ENCODE results near the gene PRSS2. TPM values are rescaled to one million over a fixed set of nuclear protein-coding genes. Genes with fewer than 3 reads are reported as not detected.

Gene PRSS2
- polyA plus RNA-seq, 1 of the 3 experiments (the other 2 are of a cell fraction), result not detected

DNA sequence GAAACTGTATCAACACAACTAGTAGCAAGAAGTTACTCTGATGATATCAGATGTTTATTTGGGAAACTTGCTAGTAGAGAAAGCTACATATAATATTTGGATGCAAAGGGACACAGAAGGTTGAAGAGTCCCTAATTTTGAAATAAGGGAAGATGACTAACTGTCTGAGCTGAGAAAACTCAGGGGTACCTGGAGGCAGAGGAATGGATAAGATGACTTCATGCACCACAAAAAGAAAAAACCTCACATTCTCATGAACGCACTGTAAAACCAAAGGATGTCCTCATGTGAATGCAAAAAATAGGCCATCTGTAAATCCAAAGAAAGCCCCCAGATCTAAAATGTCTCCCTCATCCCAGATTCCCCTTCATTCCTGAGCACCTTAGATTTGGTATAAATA, 29.3 kb downstream of the PRSS2 start (continued):
- TF ChIP-seq, protein P1, sequence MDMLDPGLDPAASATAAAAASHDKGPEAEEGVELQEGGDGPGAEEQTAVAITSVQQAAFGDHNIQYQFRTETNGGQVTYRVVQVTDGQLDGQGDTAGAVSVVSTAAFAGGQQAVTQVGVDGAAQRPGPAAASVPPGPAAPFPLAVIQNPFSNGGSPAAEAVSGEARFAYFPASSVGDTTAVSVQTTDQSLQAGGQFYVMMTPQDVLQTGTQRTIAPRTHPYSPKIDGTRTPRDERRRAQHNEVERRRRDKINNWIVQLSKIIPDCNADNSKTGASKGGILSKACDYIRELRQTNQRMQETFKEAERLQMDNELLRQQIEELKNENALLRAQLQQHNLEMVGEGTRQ (IDR thresholded peaks at IDR 0.05; ENCODE audit: borderline replicate concordance, low read depth, low read length), result no peak
- TF ChIP-seq NFIC (IDR thresholded peaks at IDR 0.05; ENCODE audit: borderline replicate concordance), result no peak

DNA sequence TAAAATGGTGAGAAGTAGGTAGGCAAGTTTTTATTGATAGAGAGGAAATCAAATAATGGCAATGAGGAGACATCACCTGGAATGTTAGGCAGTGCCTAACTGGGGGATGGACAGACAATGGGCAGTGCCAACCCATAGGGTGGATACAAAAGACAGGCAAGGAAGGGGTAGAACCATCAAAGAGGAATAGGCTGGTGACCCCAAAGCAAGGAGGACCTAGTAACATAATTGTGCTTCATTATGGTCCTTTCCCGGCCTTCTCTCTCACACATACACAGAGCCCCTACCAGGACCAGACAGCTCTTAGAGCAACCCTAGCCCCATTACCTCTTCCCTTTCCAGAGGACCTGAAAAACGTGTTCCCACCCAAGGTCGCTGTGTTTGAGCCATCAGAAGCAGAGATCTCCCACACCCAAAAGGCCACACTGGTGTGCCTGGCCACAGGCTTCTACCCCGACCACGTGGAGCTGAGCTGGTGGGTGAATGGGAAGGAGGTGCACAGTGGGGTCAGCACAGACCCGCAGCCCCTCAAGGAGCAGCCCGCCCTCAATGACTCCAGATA, 30.0 kb downstream of the PRSS2 start:
- DNase-seq, result no peak
- H3K27me3 ChIP-seq (ENCODE audit: insufficient read depth), result peaks cover 40% of the 10 kb centered on the region
- no peak overlapping the region for H2AFZ ChIP-seq (ENCODE audit: low read depth)
- no peaks in the 10 kb centered on the region for H3K9me3 ChIP-seq
- H3K4me2 ChIP-seq, result no peak overlapping the region
- POLR2A ChIA-PET, result no interaction called here
- CTCF ChIA-PET, result interaction anchor here (0.6 to 15.4 kb wide), 7 partner anchors 10 to 266 kb away, joined by 3 to 163 read pairs (median 5); no protein-coding TSS in a partner anchor
- H3F3A ChIP-seq (replicated peaks; ENCODE audit: insufficient read depth), result no peaks in the 10 kb centered on the region
- H3K4me3 ChIP-seq (ENCODE audit: low read depth in 2 of 2, low read length in 1 of 2), result no peak overlapping the region
- no peak overlapping the region for H3K27ac ChIP-seq (ENCODE audit: low read depth in 2 of 2, low read length in 1 of 2)
- 32% methylated on average over 5 of the region's 7 CpGs for WGBS (ENCODE audit: low lambda C conversion rate)
- TF ChIP-seq RXRA (IDR thresholded peaks at IDR 0.05; ENCODE audit: borderline replicate concordance, low read depth) (no peak), POLR2AphosphoS5 (IDR thresholded peaks at IDR 0.05; ENCODE audit: low read depth, low read length) (no peak), FOXJ3 (CRISPR knock-in tag; IDR thresholded peaks at IDR 0.05) (no peak), FOSL2 (IDR thresholded peaks at IDR 0.05; ENCODE audit: borderline replicate concordance, low read depth) (no peak), TCF12 (IDR thresholded peaks at IDR 0.05) (no peak), SIN3A (IDR thresholded peaks at IDR 0.05; ENCODE audit: borderline replicate concordance, low read depth, low read length) (no peak), SMC3 (IDR thresholded peaks at IDR 0.05; ENCODE audit: low read depth, low read length) (no peak), RCOR1 (IDR thresholded peaks at IDR 0.05; ENCODE audit: low read length) (no peak), GABPA (IDR thresholded peaks at IDR 0.05; ENCODE audit: low read depth) (no peak), MEF2A (IDR thresholded peaks at IDR 0.05; ENCODE audit: borderline replicate concordance, low read depth) (no peak), ELF1 (IDR thresholded peaks at IDR 0.05) (no peak), EZH2phosphoT487 (IDR thresholded peaks at IDR 0.05; ENCODE audit: borderline replicate concordance, low read depth) (no peak)
- TF ChIP-seq, protein P1 (IDR thresholded peaks at IDR 0.05; ENCODE audit: borderline replicate concordance, low read depth, low read length), result no peak
- TF ChIP-seq, protein P2, sequence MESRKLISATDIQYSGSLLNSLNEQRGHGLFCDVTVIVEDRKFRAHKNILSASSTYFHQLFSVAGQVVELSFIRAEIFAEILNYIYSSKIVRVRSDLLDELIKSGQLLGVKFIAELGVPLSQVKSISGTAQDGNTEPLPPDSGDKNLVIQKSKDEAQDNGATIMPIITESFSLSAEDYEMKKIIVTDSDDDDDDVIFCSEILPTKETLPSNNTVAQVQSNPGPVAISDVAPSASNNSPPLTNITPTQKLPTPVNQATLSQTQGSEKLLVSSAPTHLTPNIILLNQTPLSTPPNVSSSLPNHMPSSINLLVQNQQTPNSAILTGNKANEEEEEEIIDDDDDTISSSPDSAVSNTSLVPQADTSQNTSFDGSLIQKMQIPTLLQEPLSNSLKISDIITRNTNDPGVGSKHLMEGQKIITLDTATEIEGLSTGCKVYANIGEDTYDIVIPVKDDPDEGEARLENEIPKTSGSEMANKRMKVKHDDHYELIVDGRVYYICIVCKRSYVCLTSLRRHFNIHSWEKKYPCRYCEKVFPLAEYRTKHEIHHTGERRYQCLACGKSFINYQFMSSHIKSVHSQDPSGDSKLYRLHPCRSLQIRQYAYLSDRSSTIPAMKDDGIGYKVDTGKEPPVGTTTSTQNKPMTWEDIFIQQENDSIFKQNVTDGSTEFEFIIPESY (IDR thresholded peaks at IDR 0.05; ENCODE audit: borderline replicate concordance, low read depth), result no peak
- TF ChIP-seq, protein P3, sequence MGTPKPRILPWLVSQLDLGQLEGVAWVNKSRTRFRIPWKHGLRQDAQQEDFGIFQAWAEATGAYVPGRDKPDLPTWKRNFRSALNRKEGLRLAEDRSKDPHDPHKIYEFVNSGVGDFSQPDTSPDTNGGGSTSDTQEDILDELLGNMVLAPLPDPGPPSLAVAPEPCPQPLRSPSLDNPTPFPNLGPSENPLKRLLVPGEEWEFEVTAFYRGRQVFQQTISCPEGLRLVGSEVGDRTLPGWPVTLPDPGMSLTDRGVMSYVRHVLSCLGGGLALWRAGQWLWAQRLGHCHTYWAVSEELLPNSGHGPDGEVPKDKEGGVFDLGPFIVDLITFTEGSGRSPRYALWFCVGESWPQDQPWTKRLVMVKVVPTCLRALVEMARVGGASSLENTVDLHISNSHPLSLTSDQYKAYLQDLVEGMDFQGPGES (IDR thresholded peaks at IDR 0.05; ENCODE audit: low read depth, low read length), result no peak
- TF ChIP-seq, protein P4, sequence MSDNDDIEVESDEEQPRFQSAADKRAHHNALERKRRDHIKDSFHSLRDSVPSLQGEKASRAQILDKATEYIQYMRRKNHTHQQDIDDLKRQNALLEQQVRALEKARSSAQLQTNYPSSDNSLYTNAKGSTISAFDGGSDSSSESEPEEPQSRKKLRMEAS (IDR thresholded peaks at IDR 0.05; ENCODE audit: low read depth), result no peak
- TF ChIP-seq, protein P5, sequence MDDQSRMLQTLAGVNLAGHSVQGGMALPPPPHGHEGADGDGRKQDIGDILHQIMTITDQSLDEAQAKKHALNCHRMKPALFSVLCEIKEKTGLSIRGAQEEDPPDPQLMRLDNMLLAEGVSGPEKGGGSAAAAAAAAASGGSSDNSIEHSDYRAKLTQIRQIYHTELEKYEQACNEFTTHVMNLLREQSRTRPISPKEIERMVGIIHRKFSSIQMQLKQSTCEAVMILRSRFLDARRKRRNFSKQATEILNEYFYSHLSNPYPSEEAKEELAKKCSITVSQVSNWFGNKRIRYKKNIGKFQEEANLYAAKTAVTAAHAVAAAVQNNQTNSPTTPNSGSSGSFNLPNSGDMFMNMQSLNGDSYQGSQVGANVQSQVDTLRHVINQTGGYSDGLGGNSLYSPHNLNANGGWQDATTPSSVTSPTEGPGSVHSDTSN (IDR thresholded peaks at IDR 0.05), result no peak
- H3K79me2 ChIP-seq (ENCODE audit: insufficient read depth), result no peaks in the 10 kb centered on the region
- H3K36me3 ChIP-seq (replicated peaks in 1 of 2; ENCODE audit: control insufficient read depth in 1 of 2, insufficient read depth in 2 of 2, low read length in 1 of 2), result no peaks in the 10 kb centered on the region
- peaks cover 0 to 9% of the 10 kb centered on the region in 2 experiments; a peak in 1 of 4 replicates for H3K4me1 ChIP-seq (ENCODE audit: control insufficient read depth in 1 of 2, insufficient read depth in 2 of 2, low read depth in 1 of 2, low read length in 1 of 2)
- H3K9ac ChIP-seq, result no peak overlapping the region
- H4K20me1 ChIP-seq (ENCODE audit: insufficient read depth), result no peaks in the 10 kb centered on the region
- H3K9me2 ChIP-seq, result no peaks in the 10 kb centered on the region
